GM20431 (cell line): ENCODE results near the gene GLB1L2.
"Not testable (repeated sequence)": the region's sequence is repeated elsewhere in the genome, so short reads cannot be mapped to it uniquely, and the experiment has no call there.

ENCODE experiments used
- in situ Hi-C: fragments of 300-500 bp; cut with MseI, MboI; formaldehyde crosslinking; loops from one replicate; pipeline ENCODE4 v1.15.0; 2020; ENCODE audit warnings: low sequenced_read_pairs; ENCODE audit not compliant: unreplicated experiment

GLB1L2 gene

DNA sequence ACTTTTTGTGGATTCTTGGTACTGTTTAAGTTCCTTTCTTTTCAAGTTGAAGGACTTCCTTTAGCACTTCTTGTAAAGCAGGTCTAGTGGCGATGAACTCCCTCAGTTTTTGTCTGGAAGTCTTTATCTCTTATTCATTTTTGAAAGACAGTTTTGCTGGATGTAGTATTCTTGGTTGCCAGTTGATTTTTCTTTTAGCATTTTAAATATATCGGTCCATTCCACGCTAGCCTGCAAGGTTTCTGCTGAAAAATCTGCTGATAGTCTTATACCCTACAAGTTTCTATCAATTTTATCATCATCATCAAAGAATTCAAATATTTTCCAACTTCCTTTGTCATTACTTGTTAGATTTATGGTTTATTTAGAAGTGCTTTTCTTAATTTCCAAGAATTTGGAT, 14.7 kb upstream of the GLB1L2 start:
- in situ Hi-C loops: no loop called here

DNA sequence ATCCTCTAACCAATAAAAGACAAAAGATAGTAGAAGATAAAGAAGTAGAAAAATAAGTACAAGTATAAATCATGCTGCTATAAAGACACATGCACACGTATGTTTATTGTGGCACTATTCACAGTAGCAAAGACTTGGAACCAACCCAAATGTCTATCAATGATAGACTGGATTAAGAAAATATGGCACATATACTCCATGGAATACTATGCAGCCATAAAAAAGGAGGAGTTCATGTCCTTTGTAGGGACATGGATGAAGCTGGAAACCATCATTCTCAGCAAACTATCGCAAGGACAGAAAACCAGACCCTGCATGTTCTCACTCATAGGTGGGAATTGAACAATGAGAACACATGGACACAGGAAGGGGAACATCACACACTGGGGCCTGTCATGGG, 10.4 kb upstream of the GLB1L2 start:
- in situ Hi-C loops: not testable (repeated sequence)

DNA sequence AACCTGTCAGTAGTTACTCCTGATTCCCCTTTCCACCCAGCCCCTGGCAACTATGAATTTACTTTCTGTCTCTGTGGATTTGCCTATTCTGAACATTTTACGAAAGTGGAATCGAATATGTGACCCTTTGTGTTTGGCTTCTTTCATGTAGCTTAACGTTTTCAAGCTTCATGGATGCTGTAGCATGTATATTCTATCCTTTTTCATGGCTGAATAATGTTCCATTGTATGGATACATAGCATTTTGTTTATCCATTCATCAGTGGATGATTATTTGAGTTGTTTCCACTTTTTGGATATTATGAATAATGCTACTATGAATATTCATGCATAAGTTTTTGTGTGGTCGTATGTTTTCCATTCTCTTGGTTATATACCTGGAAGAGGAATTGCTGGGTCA, 9.2 kb upstream of the GLB1L2 start:
- in situ Hi-C loops: no loop called here

- in situ Hi-C loops: no loop called here
Measured at GRCh38 chr11:134328433-134328832, 3.4 kb upstream of the GLB1L2 start.

DNA sequence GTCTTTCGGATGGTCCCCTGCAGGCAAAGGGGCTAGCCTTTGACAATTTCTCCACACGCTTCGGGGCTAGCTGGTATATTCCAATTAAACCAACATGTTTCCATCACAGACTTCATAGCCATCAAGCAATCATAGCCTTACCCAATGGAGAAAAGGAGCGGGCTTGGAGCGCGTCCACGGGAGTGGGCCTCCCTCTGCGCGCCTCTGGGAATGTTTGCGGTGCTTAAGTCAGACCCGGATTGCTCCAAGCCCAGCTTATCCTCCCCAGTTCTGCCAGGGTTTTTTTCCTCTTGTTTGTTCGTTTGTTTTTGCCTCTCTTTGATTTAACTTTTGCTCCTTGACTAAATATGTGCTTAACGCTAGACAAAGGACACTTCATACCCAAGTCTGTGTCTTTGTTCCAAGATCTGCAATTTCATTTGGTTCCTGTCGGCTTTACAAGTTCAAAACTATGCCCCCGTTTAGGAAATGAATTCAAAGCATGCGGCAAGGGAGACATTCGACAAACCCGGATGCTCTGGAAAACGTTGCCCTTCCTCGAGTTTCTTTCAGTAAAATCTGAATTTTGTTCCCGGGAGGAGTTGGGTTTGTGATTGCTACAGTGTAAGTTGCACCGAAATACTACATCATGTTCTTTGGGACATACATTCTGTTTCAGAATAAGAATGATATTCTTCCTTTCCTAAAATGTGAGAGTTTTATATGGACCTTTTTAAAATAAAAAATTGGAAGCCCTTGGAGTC, 1.0 kb upstream of the GLB1L2 start:
- in situ Hi-C loops: no loop called here

DNA sequence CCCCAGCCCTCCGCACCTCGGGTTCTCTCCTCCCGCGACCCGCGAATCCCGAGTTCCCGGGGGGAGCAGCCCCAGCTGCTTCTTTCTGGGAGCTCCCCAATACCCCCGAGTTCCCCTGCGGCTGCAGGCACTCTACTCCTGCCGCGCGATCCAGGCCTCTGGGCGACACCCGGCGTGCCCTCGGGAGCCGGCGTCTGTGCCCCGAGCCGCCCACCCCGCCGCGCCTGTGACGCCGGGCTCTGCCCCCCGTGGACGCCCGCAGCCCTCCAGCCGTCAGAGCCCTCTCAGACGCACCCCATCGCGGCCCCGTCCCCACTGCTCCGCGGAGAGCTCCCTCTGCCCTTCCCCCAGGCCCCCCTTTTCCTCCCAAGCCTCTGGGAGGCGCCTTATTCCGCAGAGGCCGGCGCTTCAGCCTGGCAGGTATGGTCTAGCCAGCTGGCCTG, 422 bp downstream of the GLB1L2 start:
- in situ Hi-C loops: no loop called here

DNA sequence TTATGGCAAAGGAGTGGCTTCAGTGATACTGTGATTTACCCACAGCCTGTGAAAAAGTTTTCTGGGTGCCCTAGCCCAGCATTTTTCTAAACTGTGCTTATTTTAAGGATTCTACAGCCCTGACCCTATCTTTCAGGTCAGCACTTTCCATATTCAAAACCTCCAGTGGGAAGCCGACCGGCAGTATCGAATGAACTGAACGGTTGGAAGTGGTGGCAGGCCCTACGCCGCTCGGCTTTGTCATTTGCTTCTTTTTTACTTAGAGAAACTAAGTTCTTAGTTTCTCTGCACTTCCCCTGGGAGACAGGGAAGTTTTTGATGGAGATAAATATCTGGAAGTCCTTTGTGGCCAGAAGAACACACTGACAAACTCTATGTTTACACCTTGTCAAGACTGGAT, 994 bp downstream of the GLB1L2 start:
- in situ Hi-C loops: no loop called here

DNA sequence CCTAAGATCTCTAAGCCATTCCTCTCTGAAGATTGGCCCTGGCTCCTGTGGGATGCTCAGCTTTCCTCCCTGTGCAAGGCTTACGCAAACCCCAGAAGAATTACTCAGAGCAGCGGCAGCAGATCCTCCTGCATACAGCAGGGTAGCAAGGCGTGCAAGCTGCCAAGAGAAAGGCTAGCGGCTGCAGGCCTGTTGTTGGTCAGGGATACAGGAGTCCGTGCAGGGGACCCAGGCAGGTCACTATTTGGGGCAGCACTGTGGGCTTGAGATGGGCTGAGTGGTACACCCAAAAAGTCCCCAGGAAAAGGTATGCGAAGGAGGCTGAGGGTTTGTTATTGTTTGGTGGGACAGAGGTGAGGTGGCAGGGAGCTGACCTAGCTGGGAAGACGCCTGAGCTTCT, 1.5 kb downstream of the GLB1L2 start:
- in situ Hi-C loops: no loop called here

GRCh38 chr11:134333946-134334345, 2.2 kb downstream of the GLB1L2 start:
- in situ Hi-C loops: no loop called here

- in situ Hi-C loops: no loop called here
Measured at GRCh38 chr11:134334796-134335571, 3.2 kb downstream of the GLB1L2 start.

DNA sequence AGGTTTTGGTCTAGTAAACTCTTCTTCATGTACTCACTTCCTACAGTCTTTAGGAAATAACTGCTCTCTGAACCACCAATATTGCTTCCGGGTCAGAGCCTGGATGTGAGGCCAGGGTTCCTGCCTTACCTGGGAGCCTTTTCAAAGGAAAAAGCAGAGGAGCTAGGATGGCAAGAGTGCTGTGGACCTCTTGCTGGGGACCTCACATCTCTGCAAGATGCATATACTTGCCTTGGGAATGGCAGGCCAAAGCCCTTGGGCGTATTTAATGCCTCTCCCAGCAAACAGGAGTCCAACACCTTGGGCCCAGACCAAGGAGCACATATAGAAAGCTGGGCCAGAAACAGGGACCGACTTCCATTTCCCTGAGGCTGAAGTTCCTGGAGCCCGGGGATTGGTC, 5.3 kb downstream of the GLB1L2 start:
- in situ Hi-C loops: no loop called here

DNA sequence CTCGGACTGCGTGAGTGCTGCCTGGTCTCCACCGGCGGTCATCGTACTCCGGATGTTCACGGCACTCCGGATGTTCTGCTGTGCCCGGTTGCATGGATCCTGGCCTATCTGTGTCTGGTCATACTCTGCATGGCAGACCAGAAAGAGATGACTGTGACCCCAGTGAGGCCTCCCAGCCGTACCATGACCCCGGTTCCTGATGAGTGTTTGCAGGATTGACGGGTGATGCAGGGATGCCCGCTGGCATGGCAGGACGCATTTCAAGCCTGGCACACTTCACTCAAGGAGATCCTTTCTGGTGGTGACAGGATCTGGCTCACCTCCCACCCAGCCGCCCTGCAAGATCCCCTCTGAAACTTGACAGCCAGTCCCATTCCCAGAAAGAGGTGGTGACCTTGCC, 6.3 kb downstream of the GLB1L2 start:
- in situ Hi-C loops: no loop called here

DNA sequence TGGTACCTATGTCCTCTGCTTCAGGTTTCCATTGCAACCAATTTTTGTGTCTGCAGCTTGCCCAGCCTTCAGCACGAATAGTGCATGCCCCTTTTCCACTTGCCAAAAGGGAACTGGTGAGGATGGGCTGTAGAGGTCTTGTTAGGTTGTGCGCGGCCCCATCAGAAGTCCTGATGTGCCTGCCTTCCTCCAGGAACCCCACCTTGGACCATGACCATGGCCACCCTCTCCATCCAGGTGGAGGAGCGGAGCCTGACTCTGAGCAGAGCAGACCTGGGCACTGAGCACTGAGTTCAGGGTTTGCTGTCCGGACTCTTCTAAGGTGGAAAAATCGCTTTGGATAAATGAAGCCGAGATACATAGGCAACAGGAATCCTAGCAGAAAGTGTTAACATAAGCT, 6.9 kb downstream of the GLB1L2 start:
- in situ Hi-C loops: no loop called here

GRCh38 chr11:134339756-134340155, 8.0 kb downstream of the GLB1L2 start:
- in situ Hi-C loops: no loop called here

DNA sequence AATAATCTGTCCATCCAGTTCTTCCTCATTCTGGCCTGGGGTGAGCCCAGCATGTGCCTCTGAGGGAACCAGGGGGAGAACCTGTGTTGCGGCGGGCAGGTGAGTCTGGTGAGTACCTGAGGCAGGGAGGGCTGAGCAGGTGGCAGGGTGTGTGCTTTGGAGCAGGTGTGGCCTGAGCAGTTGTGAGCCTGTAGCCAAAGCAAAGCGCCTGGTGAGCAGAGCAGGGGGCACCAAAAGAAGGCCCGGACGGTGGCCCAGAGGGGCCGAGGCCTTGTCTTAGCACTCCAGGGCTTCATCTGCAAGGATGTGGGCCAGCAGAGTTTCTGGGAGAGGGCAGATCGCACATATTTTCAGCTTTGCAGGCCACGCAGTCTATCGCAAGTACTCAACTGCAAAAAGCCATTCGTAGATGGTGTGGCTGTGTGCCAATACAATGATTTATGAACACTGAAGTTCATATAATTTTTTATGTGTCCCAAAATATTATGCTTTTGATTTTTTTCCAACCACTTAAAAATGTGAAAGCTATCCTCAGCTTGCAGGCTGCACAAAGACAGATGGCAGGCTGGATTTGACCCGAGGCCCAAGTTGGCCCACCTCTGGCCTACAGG, 8.7 kb downstream of the GLB1L2 start:
- in situ Hi-C loops: no loop called here

- in situ Hi-C loops: no loop called here
Measured at GRCh38 chr11:134341805-134342571, 10.2 kb downstream of the GLB1L2 start.

- in situ Hi-C loops: no loop called here
Measured at GRCh38 chr11:134342572-134343340, 11.0 kb downstream of the GLB1L2 start.

- in situ Hi-C loops: no loop called here
Measured at GRCh38 chr11:134343646-134344045, 11.9 kb downstream of the GLB1L2 start.

DNA sequence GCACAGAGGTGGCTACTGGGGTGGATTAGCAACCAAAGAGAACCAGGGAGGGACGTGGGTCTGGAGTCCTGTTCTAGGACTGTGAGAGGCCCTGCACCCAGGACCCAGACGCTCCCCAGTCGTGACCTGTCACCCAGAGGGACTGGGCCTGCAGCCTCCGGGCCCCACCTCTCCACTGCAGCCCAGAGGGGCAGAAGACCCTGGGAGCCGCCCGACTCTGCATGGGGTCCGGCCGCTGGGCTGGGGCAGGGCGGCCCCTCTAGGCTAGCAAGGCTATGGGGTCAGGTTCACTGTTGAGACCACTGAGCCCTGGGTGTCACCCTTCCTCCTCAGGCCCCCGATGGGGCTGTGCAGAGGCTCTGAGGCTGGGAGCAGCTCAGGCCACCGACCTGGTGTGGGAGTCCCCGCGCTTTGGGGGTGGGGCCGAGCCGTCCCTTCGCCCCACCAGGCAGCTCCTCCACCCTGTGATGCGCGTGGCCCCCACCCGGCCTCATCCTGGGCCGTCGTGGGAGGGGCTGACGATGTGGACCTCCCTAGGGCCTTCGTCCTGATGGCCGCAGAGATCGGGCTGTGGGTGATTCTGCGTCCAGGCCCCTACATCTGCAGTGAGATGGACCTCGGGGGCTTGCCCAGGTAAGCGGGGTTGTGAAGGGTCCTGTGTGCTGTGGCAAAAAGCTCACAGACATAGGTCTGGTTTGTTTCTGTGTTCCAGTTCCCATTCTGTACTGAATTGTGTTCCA, 12.9 kb downstream of the GLB1L2 start:
- in situ Hi-C loops: not testable (repeated sequence)
